HL-60/S4 (cell line): ENCODE results near the gene XXYLT1.

Experiments
- in situ Hi-C: fragments of 300-500 bp; cut with MboI; formaldehyde crosslinking; loops from 2 replicates; pipeline ENCODE4 v1.14.3; 2022; ENCODE audit warnings: low sequenced_read_pairs

Gene XXYLT1

DNA sequence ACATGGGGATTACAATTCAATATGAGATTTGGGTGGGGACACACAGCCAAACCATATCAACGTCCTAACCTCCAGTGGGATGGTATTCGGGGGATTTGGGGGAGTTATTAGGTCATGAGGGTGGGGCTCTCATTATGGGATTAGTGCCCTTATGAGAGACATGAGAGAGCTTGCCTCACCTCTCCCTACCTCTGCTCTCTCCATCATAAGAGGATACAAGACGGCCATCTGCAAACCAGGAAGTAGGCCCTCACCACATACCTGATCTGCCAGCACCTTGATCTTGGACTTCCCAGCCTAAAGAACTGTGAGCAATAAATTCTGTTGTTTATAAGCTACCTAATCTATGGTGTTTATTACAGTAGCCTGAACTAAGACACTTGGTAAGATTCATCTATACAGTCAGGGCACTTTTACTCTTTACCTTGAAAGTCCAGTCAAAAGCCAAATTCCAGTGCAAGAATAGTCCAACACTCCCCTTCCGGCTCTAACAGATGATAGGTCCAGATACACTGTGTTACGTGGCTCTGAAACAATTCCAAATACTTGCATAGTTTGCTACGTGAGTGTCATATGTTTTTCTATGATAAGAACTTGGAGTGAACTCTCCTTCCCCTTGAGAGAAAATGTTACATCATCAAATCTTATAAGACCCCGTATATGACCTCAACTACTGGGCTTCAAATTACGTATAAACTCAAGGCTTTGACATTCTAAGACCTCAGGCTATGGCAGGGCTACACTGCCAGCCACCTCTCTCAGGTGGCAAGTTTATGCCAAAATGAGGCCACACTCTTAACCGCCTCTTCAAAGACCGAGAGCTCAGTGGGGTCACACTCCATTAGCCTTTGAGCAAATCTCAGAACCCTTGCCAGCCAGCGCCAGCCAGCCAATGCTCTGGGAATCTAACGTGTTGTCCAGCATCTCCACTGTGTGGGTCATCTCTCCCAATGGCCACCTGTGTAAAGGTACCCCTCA lies 129.9 kb downstream of the XXYLT1 start:
- in situ Hi-C loops = no loop called here

DNA sequence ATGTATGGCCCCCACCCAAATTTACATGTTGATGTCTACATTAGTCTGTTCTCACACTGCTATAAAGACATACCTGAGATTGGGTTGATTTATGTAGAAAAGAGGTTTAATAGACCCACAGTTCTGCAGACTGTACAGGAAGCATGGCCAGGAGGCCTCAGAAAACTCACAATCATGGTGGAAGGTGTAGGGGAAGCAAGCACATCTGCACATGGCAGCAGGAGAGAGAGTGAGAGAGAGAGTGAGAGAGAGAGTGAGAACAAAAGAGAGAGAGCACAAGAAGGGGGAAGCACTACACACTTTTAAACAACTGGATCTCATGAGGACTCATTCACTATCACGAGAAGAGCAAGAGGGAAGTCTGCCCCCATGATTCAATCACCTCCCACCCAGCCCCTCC lies 130.5 kb downstream of the XXYLT1 start:
- in situ Hi-C loops = no loop called here

DNA sequence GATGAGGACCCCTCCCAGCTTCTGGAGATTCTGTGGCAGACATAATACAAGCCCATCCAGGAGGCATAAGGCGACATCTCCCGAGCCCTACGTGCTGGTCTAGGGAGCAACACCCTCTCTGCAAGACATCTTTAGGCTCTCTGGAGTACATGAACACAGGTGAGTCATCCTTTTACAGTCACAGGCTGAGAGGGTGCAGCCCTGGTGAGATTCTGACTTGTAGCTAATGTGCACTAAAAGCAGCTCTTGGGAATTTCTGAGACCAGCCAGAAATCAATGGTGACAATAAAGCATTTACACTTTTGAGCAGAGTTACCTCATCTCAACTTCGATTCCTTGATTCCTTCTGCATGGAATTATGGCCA lies 131.1 kb downstream of the XXYLT1 start:
- in situ Hi-C loops = no loop called here

DNA sequence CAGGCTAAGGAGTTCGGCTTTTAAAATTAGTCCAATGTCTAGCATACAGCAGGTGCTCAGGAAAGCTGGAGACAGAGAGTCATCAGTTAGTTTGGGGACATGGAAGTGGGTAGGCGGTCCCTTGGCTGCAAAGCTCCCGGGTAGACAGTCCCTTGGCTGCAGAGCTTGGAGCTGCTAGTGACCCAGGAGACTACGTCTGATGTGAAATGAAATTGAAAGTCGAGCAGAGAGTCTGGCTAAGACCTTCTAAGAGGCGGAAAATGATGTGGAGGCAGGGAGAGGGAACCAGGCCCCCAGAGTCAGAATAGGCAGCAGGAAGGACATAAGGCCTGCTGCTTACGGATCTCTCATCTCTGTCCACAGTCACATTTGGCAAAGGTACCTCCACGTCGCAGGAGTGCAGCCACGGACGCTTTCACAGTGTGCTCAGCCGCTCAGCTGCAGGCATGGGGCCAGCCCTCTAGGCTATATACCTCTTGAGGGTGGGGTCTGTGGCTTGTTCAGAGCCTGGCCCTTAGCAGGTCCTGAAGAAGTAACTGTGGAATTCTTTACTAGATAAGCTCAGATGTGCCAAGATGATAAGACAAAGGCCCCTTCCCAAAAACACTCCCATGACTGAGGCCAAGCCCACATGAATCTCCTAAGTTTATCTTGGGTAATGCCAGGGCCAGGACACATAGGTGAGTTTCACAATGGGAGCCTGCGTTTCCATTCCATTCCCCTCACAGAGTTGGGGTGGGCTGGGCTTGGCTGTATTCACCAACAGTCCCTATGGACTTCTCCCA lies 131.7 kb downstream of the XXYLT1 start:
- in situ Hi-C loops = no loop called here

DNA sequence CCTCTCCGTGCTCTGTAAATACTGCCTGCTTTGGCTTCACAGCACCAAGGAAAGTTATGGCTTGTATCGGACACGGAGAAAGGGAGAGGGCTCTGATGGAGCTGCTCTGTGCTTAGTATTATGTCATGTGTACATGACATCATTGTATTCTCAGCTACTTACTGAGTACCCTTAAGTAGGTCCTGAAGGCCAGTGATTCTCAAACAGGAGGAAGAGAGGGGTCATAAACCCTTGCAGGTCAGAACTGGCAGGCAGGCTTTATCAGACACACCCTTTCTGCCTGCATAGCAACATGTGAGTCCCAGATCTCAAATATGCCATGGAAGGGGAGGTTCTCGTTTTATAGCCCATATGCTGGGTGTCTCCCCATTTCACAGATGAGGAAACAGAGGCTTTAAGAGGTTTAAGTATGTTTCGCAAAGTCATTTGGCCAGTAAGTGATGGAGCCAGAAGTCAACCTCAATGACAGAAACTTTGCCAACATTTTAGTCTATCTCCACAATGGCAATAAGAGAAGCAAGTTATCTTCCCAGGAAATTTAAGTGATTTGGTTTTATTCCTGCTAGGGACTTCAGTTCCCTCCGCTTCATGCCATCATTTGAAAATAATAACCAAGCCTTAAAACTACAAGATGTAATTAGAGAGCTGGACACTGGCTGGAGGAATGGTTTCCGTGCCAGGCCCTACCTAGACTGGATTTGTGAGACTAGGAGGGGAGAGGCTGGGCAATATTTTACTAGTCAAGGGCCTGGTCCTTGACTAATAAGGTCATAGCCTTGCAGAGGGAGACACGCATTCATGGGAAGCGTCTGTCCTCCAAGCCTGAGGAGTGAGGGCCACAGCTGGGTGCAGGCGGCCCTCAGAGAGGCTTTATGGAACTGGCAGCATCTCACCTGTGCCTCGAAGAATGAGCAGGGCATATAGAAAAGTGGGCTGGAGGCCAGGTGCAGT lies 133.0 kb downstream of the XXYLT1 start:
- in situ Hi-C loops = no loop called here

- in situ Hi-C loops = no loop called here
These were observed 135.0 kb downstream of the XXYLT1 start for GRCh38 chr3:195135917-195136316.

DNA sequence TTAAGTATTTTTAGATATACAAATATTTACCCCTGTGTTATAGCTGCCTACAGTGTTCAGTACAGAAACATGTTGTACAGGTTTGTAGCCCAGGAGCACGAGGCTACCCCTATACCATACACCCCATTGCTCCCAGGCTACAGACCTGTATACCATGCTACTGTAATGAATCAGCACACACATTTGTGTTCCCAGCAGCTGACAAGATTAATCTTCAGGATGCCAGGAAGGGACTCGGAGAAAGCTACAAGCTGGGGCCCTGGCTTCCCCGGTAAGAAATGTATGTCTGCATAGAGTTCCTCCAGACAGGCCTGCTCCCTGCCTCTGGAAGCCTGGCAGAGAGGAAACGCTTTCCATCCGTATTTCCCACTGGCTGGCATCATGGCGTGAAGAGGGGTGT lies 136.5 kb downstream of the XXYLT1 start:
- in situ Hi-C loops = no loop called here

DNA sequence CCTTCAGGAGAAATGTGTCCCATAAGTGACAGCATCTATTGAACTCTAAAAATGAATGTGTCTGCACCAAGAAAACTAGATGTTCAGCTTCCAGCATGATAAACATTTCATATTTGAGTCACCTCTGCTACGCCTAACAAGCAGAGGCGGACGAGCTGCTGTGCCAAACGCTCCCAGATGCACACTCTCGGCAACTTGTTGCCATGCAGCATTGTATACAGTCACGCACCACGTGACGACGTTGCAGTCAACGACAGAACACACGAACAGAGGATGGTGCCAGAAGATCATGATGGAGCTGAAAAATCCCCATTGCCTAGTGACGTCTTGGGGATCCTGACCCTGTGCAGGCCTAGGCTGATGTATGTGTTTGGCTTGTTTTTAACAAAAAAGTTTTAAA lies 137.5 kb downstream of the XXYLT1 start:
- in situ Hi-C loops = no loop called here

DNA sequence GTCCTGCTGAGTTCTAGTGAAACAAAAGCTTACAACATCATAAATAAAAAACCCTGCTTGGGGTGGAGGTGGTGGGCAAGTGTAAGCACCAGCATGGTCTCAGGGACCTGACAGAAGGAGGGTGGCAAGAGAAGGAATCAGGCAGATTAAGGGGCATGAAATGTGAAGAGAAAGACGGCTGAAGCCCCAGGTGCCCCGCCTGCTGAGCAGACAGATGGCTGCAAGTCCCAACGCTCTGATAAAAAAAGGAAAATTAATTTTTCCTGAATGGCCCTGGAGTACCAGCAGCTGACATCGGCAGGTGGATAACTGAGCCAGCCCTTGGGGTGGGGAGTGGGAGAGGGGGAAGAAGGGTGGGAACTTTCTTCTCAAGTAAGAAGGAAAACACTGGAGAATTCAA lies 137.9 kb downstream of the XXYLT1 start:
- in situ Hi-C loops = no loop called here

- in situ Hi-C loops = no loop called here
These were observed 139.8 kb downstream of the XXYLT1 start for GRCh38 chr3:195131176-195131575.

- in situ Hi-C loops = no loop called here
These were observed 141.1 kb downstream of the XXYLT1 start for GRCh38 chr3:195129644-195130492.

DNA sequence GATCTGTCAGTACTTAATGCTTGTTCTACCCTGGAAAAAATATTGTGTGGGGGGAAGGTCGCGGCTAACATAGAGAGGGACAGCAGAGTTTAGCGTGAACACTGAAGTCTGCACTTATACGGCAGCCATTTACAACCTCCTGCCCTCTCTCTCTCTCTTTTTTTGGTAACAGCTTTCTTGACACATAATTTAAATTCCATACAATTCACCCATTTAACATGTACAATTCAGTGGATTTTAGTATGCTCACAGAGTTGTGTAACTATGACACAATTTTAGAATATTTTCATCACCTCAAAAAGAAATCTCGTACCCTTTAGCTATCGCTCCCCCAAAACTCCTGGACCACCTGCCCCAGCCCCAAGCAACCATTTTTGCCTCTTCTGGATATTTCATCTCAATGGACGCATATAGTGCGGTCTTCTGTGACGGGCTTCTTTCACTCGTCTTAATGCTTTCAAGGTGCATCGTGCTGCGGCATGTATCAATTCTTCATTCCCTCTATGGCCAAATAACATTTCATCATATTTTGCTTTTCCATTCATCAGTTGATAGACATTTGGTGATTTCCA lies 141.8 kb downstream of the XXYLT1 start:
- in situ Hi-C loops = no loop called here

DNA sequence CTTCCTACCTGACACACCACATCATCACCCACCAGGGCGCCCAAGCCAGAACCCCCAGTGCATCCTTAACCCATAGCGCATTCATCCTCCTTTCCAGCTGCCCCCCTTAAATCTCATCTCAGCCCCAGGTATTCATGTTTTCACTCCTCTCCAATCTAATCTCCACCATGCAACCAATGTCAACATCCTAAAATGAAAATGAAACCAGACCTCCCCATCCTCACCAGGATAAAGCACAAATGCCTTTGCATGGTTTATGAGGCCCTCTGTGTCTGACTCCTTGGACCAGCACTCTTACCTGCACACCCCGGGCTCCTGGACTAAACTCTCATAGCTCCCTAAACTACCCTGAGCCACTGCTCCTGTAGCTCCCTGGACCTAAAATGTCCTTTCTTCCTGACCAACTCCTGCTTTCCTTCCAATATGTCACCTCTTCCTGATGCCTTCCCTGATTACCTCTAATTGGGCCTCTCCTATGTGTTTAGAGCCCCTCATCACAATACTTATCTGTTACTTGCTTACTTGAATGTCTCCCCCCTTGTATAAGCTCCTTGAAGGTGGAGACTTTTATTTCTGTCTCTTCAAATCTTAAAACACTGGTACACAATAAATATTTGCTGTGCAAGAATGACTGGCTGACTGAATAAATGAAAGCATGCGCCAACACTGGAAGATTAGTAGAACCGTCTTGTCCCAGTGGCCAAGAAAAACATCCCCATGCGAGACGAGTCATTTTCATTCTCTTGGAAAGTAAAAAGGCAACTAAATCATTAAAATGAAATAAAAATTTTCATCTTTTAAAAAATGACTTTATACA lies 142.5 kb downstream of the XXYLT1 start:
- in situ Hi-C loops = no loop called here

GRCh38 chr3:195126056-195126605 lies 144.8 kb downstream of the XXYLT1 start:
- in situ Hi-C loops = no loop called here

GRCh38 chr3:195125646-195126045 lies 145.3 kb downstream of the XXYLT1 start:
- in situ Hi-C loops = no loop called here

DNA sequence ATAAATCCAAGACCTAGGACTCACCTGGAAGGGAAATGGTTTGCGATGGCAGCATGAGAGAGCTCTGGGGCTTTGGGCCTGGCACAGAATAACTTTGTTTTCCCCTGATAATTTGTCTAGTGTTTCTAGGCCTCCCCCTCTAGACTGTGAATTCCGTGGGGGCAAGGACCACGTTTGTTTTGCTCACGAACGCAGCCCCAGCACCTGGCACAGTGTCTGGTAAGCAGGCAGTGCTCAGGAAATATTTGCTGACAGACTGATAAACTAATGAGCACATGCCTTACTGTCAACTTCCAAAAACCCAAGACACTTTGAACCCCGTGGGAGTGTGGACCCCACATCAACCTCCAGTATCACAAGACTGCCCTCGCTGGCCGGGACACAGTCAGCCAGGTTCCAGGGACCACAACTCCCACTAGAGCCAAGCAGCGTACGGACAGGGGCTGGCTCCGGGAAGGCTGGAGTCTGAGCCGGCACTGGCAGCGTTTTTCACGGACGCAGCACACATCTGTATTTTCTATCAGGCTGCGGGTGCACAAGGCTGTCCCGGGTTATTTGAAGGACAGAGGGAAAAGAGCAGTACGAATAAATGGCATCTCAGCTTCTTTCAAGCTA lies 146.5 kb downstream of the XXYLT1 start:
- in situ Hi-C loops = no loop called here

DNA sequence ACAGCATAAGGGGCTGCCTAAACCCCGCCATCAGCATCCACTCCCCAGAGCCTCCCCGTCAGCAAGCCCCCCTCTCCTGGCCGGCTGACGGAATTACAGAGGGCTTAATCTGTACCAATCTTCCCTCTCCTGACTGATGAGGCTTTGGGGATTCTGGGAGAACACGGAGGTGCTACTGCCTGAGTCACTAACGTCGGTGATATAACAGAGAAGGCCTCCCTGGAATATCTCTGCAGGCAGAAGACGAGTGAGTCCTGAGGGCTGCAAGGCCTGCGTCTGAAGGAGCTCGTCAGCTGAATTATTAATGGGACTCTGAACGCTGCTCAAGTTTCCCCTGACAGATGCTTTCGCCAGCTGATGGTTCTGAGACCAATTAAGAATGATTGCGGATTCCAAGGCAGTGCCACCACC lies 147.7 kb downstream of the XXYLT1 start:
- in situ Hi-C loops = no loop called here

GRCh38 chr3:195122261-195122660 lies 148.7 kb downstream of the XXYLT1 start:
- in situ Hi-C loops = no loop called here
